ENCODE results near the gene CRIP3. TPM values are rescaled to one million over a fixed set of nuclear protein-coding genes. Genes with fewer than 3 reads are reported as not detected.

CRIP3 gene
- total and polyA plus RNA-seq, 2 of the 13 experiments (the other 11 are each of a cell fraction or from before 2014, with no cell fraction given), result 6.3 to 9.3 TPM

GRCh38 chr6:43274916-43275597 lies 33.6 kb downstream of the CRIP3 start (continued):
- TF ChIP-seq HOXD1 (CRISPR knock-in tag; IDR thresholded peaks at IDR 0.05) (peak; percentile 85; the same call in 1 of the 2 replicates), MEF2D (CRISPR knock-in tag; IDR thresholded peaks at IDR 0.05) (no peak), BCL6 (CRISPR knock-in tag; IDR thresholded peaks at IDR 0.05) (no peak; the same call in 1 of the 2 replicates), HHEX (CRISPR knock-in tag; IDR thresholded peaks at IDR 0.05) (no peak), FOXM1 (CRISPR knock-in tag; IDR thresholded peaks at IDR 0.05) (no peak), MIER3 (CRISPR knock-in tag; IDR thresholded peaks at IDR 0.05; ENCODE audit: borderline replicate concordance) (no peak), ZNF3 (CRISPR knock-in tag; IDR thresholded peaks at IDR 0.05) (no peak), ZNF367 (CRISPR knock-in tag; IDR thresholded peaks at IDR 0.05; ENCODE audit: borderline replicate concordance) (no peak), ZNF619 (CRISPR knock-in tag; IDR thresholded peaks at IDR 0.05) (0 out of 2 replicates have a peak, but pooled peaks have one; percentile 13), ZNF710 (CRISPR knock-in tag; IDR thresholded peaks at IDR 0.05; ENCODE audit: borderline replicate concordance) (0 out of 2 replicates have a peak, but pooled peaks have one; percentile 62), MYNN (CRISPR knock-in tag; IDR thresholded peaks at IDR 0.05; ENCODE audit: low read depth) (no peak), ZNF468 (CRISPR knock-in tag; IDR thresholded peaks at IDR 0.05) (peak; percentile 34; the same call in 1 of the 2 replicates), POGZ (CRISPR knock-in tag; IDR thresholded peaks at IDR 0.05) (0 out of 2 replicates have a peak, but pooled peaks have one; percentile 34), ZNF557 (CRISPR knock-in tag; IDR thresholded peaks at IDR 0.05) (no peak), KAT2B (IDR thresholded peaks at IDR 0.05; ENCODE audit: borderline replicate concordance, low read depth, low read length) (no peak), NFE2 (CRISPR knock-in tag; IDR thresholded peaks at IDR 0.05) (no peak), ZNF660 (CRISPR knock-in tag; IDR thresholded peaks at IDR 0.05; ENCODE audit: borderline replicate concordance, low read depth) (no peak), ZNF891 (CRISPR knock-in tag; IDR thresholded peaks at IDR 0.05) (peak; percentile 81; the same call in 1 of the 2 replicates), ZBTB38 (CRISPR knock-in tag; IDR thresholded peaks at IDR 0.05) (peak; percentile 86; the same call in 1 of the 2 replicates), ARHGAP35 (CRISPR knock-in tag; IDR thresholded peaks at IDR 0.05; ENCODE audit: borderline replicate concordance) (no peak)
- TF ChIP-seq, protein P1, sequence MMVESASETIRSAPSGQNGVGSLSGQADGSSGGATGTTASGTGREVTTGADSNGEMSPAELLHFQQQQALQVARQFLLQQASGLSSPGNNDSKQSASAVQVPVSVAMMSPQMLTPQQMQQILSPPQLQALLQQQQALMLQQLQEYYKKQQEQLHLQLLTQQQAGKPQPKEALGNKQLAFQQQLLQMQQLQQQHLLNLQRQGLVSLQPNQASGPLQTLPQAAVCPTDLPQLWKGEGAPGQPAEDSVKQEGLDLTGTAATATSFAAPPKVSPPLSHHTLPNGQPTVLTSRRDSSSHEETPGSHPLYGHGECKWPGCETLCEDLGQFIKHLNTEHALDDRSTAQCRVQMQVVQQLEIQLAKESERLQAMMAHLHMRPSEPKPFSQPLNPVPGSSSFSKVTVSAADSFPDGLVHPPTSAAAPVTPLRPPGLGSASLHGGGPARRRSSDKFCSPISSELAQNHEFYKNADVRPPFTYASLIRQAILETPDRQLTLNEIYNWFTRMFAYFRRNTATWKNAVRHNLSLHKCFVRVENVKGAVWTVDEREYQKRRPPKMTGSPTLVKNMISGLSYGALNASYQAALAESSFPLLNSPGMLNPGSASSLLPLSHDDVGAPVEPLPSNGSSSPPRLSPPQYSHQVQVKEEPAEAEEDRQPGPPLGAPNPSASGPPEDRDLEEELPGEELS (CRISPR knock-in tag; IDR thresholded peaks at IDR 0.05), result no peak
- TF ChIP-seq, protein P2, sequence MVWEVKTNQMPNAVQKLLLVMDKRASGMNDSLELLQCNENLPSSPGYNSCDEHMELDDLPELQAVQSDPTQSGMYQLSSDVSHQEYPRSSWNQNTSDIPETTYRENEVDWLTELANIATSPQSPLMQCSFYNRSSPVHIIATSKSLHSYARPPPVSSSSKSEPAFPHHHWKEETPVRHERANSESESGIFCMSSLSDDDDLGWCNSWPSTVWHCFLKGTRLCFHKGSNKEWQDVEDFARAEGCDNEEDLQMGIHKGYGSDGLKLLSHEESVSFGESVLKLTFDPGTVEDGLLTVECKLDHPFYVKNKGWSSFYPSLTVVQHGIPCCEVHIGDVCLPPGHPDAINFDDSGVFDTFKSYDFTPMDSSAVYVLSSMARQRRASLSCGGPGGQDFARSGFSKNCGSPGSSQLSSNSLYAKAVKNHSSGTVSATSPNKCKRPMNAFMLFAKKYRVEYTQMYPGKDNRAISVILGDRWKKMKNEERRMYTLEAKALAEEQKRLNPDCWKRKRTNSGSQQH (CRISPR knock-in tag; IDR thresholded peaks at IDR 0.05; ENCODE audit: low read depth), result 0 out of 2 replicates have a peak, but pooled peaks have one; percentile 15
- TF ChIP-seq, protein P3, sequence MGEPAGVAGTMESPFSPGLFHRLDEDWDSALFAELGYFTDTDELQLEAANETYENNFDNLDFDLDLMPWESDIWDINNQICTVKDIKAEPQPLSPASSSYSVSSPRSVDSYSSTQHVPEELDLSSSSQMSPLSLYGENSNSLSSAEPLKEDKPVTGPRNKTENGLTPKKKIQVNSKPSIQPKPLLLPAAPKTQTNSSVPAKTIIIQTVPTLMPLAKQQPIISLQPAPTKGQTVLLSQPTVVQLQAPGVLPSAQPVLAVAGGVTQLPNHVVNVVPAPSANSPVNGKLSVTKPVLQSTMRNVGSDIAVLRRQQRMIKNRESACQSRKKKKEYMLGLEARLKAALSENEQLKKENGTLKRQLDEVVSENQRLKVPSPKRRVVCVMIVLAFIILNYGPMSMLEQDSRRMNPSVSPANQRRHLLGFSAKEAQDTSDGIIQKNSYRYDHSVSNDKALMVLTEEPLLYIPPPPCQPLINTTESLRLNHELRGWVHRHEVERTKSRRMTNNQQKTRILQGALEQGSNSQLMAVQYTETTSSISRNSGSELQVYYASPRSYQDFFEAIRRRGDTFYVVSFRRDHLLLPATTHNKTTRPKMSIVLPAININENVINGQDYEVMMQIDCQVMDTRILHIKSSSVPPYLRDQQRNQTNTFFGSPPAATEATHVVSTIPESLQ (CRISPR knock-in tag; conservative IDR thresholded peaks at IDR 0.05), result no peak
